ENCODE results near the gene TRIM25.

GRCh38 chr17:56849131-56849530 is 64.7 kb downstream of the TRIM25 start:
- TF ChIP-seq ARNT (IDR thresholded peaks at IDR 0.05) (no peak), SUZ12 (IDR thresholded peaks at IDR 0.05) (no peak), ELF4 (IDR thresholded peaks at IDR 0.05) (no peak), PKNOX1 (IDR thresholded peaks at IDR 0.05) (no peak), NFRKB (IDR thresholded peaks at IDR 0.05) (no peak)

All from HEK293T (cell line).